Prostate gland (tissue), 2 donors: ENCODE results near the gene BRPF1. TPM values are rescaled to one million over a fixed set of nuclear protein-coding genes. Genes with fewer than 3 reads are reported as not detected.

Experiments used
- DNase-seq: peaks from one replicate; pipeline ENCODE4 v3.0.0-alpha.2; 2019; ENCODE audit warnings: low spot score
- H3K27ac ChIP-seq, 2 donors: fragments of 200-600 bp; sonication (generic); 2 replicates each; pipeline ENCODE4 v1.5.1; 2017 to 2019
- H3K27me3 ChIP-seq: fragments of 200-600 bp; sonication (generic); replicated peaks from 2 replicates; pipeline ENCODE4 v1.5.1; 2019; ENCODE audit not compliant: insufficient read depth
- H3K36me3 ChIP-seq, 2 donors: fragments of 200-600 bp; sonication (generic); 1 replicate in 1 of 2; 2 replicates in 1 of 2; pipeline versions ENCODE4 v1.5.1 to v1.8.1; 2017 to 2019
- H3K4me1 ChIP-seq: fragments of 200-600 bp; sonication (generic); replicated peaks from 2 replicates; pipeline ENCODE4 v1.5.1; 2019
- H3K4me3 ChIP-seq, 2 donors: fragments of 200-600 bp; sonication (generic); 2 replicates each; pipeline ENCODE4 v1.5.1; 2017 to 2019
- H3K9me3 ChIP-seq: fragments of 200-600 bp; sonication (generic); 2 replicates; pipeline ENCODE4 v1.5.1; 2017
- POLR2A ChIP-seq: fragments of 450-650 bp; IDR thresholded peaks from one replicate; pipeline ENCODE4 v1.6.1; 2016; ENCODE audit warnings: antibody characterized with exemption, mild to moderate bottlenecking
- POLR2AphosphoS5 ChIP-seq: sonication (generic); formaldehyde crosslinking; IDR thresholded peaks from one replicate; pipeline ENCODE4 v1.6.1; 2017; ENCODE audit warnings: antibody characterized with exemption
- WGBS: methylation state at CpG from one replicate; pipeline ENCODE4 v1.1.5; 2018; 5-methylcytosine and 5-hydroxymethylcytosine counted together
- intact Hi-C: fragments of 100-400 bp; cut with DNase I; formaldehyde crosslinking; loops from one replicate; pipeline ENCODE4 v1.14.2; 2022
- total RNA-seq, 2 donors: library from RNA; depleted of rRNA; stranded (reverse); fragments of >200 nt; gene quantifications; one replicate each; pipeline ENCODE4 v1.1.0, GENCODE V29; 2016
- TF ChIP-seq, protein P1 (sequence below), 4 experiments: fragments of 200-600 bp in 2 of 4; fragments of 450-650 bp in 2 of 4; sonication (generic) in 2 of 4; IDR thresholded peaks; 1 replicate in 3 of 4; 2 replicates in 1 of 4; pipeline ENCODE4 v1.5.1; 2016 to 2019; ENCODE audit warnings: antibody characterized with exemption in 4 of 4, mild to moderate bottlenecking in 2 of 4, moderate library complexity in 2 of 4

BRPF1 gene
- total RNA-seq, 2 donors from 2014 or later = 14.2 to 43.5 TPM

GRCh38 chr3:9689757-9690156 lies 41.8 kb upstream of the BRPF1 start:
- WGBS = 94% methylated on average over 4 of the region's 4 CpGs
- intact Hi-C loops = no loop called here
- no peak for DNase-seq
- Histone ChIP-seq H3K27me3 (no peaks in the 10 kb centered on the region), H3K4me1 (no peaks in the 10 kb centered on the region), H3K27ac (no peak overlapping the region), H3K9me3 (no peaks in the 10 kb centered on the region), H3K4me3 (no peak overlapping the region), H3K36me3 (peaks cover 18 to 43% of the 10 kb centered on the region in 2 donors)
- TF ChIP-seq POLR2A (no peak), POLR2AphosphoS5 (no peak)
- TF ChIP-seq, protein P1, sequence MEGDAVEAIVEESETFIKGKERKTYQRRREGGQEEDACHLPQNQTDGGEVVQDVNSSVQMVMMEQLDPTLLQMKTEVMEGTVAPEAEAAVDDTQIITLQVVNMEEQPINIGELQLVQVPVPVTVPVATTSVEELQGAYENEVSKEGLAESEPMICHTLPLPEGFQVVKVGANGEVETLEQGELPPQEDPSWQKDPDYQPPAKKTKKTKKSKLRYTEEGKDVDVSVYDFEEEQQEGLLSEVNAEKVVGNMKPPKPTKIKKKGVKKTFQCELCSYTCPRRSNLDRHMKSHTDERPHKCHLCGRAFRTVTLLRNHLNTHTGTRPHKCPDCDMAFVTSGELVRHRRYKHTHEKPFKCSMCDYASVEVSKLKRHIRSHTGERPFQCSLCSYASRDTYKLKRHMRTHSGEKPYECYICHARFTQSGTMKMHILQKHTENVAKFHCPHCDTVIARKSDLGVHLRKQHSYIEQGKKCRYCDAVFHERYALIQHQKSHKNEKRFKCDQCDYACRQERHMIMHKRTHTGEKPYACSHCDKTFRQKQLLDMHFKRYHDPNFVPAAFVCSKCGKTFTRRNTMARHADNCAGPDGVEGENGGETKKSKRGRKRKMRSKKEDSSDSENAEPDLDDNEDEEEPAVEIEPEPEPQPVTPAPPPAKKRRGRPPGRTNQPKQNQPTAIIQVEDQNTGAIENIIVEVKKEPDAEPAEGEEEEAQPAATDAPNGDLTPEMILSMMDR (IDR thresholded peaks at IDR 0.05) = no peak

DNA sequence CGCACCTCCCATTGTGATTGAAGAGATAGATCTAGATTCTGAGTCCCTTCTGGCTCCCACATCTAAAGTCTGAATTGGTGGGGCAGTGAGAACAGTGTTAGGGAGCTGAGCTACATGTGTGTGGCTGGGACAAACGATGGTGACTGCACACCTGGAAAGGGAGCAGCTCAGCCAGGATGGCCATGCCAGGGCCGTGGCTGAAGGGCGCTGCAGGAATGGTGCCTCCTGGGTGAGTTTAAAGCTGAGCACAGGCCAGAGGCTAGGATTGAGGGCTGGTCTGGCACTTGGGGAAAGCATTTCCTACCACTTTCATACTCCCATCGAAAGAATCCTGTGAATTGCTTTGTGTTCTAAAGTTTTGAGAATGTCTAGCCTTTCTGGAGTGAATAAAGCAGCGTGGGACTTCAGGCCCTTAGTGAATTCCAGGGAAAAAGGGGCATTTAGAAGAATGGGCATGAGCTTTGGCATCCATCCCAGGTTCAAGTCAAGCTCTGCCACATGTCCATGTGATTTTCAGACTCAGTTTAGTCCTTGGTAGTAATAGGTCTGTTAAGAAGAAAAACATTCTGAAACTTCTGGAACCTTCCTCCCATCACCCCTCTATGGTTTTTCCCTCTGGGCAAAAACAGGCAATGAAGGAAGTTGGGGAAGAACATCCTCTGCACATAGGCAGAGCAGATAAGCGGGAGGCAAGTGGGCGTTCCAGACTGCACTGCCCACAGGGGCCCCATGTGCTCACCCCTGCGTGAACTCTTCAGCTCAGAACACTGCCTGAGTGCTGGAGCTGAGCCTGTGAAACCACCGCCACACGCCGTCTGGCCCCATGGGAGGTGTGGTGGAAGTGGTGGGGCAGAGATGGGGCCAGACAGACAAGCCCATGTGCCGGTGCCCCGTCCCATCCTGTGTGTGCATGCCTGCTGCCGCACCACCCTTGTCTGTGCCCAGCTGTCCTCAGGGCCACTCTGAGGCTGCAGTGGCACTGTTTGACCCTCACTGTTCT lies 40.8 kb upstream of the BRPF1 start:
- Histone ChIP-seq H3K4me1 (no peaks in the 10 kb centered on the region), H3K36me3 (peaks cover 11 to 34% of the 10 kb centered on the region in 2 donors), H3K27ac (no peak overlapping the region), H3K4me3 (no peak overlapping the region), H3K9me3 (no peaks in the 10 kb centered on the region), H3K27me3 (no peaks in the 10 kb centered on the region)
- intact Hi-C loops = no loop called here
- WGBS = 76% methylated on average over 15 of the region's 15 CpGs
- DNase-seq = no peak
- TF ChIP-seq POLR2A (no peak), POLR2AphosphoS5 (no peak)
- TF ChIP-seq, protein P1 (IDR thresholded peaks at IDR 0.05) = no peak

DNA sequence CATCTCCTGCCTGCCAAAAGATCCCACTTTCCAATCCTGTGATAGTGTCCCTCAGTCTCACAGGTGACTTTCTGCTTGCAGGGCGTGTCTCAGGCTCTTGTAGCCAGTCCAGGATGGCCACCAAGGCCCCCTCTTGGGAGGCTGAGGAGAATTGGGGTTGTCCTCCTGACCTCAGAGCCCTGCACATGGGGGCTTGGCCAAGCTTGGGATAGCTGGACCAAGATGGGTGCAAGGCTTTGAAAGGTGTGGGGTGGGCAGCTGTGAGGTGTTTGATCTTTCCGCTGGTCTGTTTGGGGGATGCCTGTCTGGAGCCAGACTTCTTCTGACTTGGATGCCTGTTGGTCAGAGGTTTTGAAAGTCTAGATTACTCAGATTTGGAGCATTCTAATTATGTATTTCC lies 39.9 kb upstream of the BRPF1 start:
- no peaks in the 10 kb centered on the region for H3K9me3 ChIP-seq
- 87% methylated on average over 2 of the region's 2 CpGs for WGBS
- H3K27me3 ChIP-seq = no peaks in the 10 kb centered on the region
- no peak overlapping the region for H3K4me3 ChIP-seq
- H3K36me3 ChIP-seq = peaks cover 11 to 29% of the 10 kb centered on the region in 2 donors
- no peak for TF ChIP-seq POLR2AphosphoS5
- TF ChIP-seq, protein P1 (IDR thresholded peaks at IDR 0.05) = no peak
- DNase-seq = no peak
- intact Hi-C loops = no loop called here
- H3K27ac ChIP-seq = no peak overlapping the region
- no peaks in the 10 kb centered on the region for H3K4me1 ChIP-seq

- no peaks in the 10 kb centered on the region for H3K27me3 ChIP-seq
- no peaks in the 10 kb centered on the region for H3K9me3 ChIP-seq
- 90% methylated on average over 5 of the region's 5 CpGs for WGBS
- no peak for TF ChIP-seq POLR2A
- TF ChIP-seq, protein P1 (IDR thresholded peaks at IDR 0.05) = no peak
- no peak for TF ChIP-seq POLR2AphosphoS5
- peaks cover 11 to 27% of the 10 kb centered on the region in 2 donors for H3K36me3 ChIP-seq
- H3K27ac ChIP-seq = no peak overlapping the region
- DNase-seq = no peak
- no peaks in the 10 kb centered on the region for H3K4me1 ChIP-seq
- intact Hi-C loops = no loop called here
- H3K4me3 ChIP-seq = no peak overlapping the region
Measured at GRCh38 chr3:9692416-9692815, 39.1 kb upstream of the BRPF1 start.

DNA sequence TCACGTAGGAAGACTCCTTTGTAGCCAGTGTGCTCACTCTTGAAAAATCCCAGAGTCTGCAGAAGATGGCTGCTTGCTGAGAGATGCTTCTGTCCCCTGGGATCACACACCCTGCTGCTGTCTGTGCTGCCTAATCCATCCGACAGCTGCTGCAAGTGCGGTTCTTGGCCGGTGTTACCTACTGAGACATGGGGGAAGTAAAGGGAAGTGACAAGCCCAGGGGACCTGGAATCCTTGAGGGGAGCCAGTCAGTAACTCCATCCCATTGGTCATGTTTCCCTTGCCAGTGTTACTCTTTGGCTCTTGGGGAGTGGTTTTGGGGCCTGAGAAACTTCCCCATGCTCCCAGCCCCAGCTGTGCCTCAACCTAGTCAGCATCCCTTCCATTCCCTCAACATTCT lies 36.2 kb upstream of the BRPF1 start:
- Histone ChIP-seq H3K27ac (no peak overlapping the region), H3K27me3 (no peaks in the 10 kb centered on the region), H3K4me1 (no peaks in the 10 kb centered on the region), H3K4me3 (no peak overlapping the region), H3K36me3 (peaks cover 3 to 7% of the 10 kb centered on the region in 2 donors), H3K9me3 (no peaks in the 10 kb centered on the region)
- intact Hi-C loops = no loop called here
- no peak for TF ChIP-seq POLR2AphosphoS5
- no peak for DNase-seq
- WGBS = 86% methylated on average over 4 of the region's 4 CpGs
